Cardiac fibroblast (primary cell): ENCODE results near the gene PLA2G2C.

Experiments
- DNase-seq, 2 donors: peaks; one replicate each; pipeline versions ENCODE4 v3.0.0 to v3.0.0-alpha.2; 2010; ENCODE audit warnings: low read depth in 2 of 2
- H3K4me3 ChIP-seq, 2 donors: replicated peaks in 1 of 2; 1 replicate in 1 of 2; 2 replicates in 1 of 2; pipeline ENCODE4 v1.5.1; 2011; ENCODE audit warnings: low read depth in 2 of 2, low read length in 2 of 2, mild to moderate bottlenecking in 2 of 2, moderate library complexity in 1 of 2
- CTCF ChIP-seq: IDR thresholded peaks from one replicate; pipeline ENCODE4 v1.5.1; 2011; ENCODE audit warnings: low read depth, mild to moderate bottlenecking, low read length, inconsistent platforms

The PLA2G2C gene

DNA sequence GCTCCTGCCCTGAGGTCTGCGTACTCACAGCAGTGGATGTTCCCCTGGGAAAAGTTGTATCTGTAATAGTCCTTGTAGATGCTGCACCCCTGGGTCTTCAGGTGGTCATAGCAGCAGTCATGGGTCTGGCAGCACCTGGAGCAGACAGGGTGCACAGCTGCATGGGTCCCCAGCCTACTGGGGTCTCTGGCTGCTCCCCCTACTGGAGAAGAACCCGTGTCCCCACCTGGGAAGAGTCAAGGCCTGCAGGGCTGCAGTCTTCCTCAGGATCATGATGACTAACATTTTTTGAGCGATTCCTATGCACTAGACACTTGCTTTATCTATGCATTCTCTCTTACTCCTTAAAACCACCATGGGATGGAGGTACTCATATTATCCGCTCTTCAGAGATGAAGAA, 70.8 kb downstream of the PLA2G2C start:
- no peak overlapping the region for H3K4me3 ChIP-seq
- no peak for DNase-seq
- TF ChIP-seq CTCF, result no peak

- no peak for DNase-seq
- no peak overlapping the region for H3K4me3 ChIP-seq
- no peak for TF ChIP-seq CTCF
These were observed 72.2 kb downstream of the PLA2G2C start for GRCh38 chr1:20114021-20114648.
